Upper lobe of left lung (tissue), 4 donors: ENCODE measurements around the gene HECTD4.

Experiments used
- CTCF ChIP-seq, 6 experiments: fragments of 450-650 bp in 4 of 6; fragments of 200-600 bp in 2 of 6; sonication (generic) in 2 of 6; IDR thresholded peaks; one replicate each; pipeline ENCODE4 v1.5.1; 2016 to 2019; ENCODE audit warnings: antibody characterized with exemption in 6 of 6
- POLR2A ChIP-seq, 4 donors: fragments of 450-650 bp; IDR thresholded peaks; one replicate each; pipeline ENCODE4 v1.5.1; 2016 to 2017; ENCODE audit warnings: antibody characterized with exemption in 4 of 4, mild to moderate bottlenecking in 2 of 4
- POLR2AphosphoS5 ChIP-seq, 2 donors: sonication (generic); formaldehyde crosslinking; IDR thresholded peaks; one replicate each; pipeline ENCODE4 v1.5.1; 2017; ENCODE audit warnings: antibody characterized with exemption in 2 of 2

DNA sequence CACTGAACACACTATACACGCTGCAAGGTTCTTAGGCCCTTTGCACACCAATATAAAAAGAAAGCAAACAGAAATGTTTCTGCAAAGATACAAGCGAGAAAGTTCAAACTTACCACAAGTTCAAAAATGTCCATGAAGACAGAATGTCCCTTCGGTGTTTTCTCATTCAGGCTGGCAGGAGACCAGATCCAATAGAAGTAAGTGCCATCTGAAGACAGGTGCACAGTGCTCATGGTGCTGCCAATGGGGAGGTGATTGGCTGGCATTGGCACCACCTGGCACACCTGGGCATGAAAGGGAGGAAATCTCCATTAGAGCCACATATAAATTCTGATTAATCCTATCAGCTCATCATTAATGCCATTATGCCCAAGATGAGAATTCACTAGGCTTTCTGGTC lies 76.3 kb downstream of the HECTD4 start:
- TF ChIP-seq CTCF (IDR thresholded peaks at IDR 0.05) (no peak), POLR2A (IDR thresholded peaks at IDR 0.05) (no peak), POLR2AphosphoS5 (IDR thresholded peaks at IDR 0.05) (no peak)
